Neural crest cell (in vitro differentiated cells): ENCODE results near the gene MIF. TPM values are rescaled to one million over a fixed set of nuclear protein-coding genes. Genes with fewer than 3 reads are reported as not detected.
A peak's percentile ranks its signal among the peaks of the same experiment; 100 is the strongest.
"Not testable (repeated sequence)": the region's sequence is repeated elsewhere in the genome, so short reads cannot be mapped to it uniquely, and the experiment has no call there.

ENCODE experiments used
- DNase-seq: peaks from one replicate; pipeline ENCODE4 v3.0.0; 2021; ENCODE audit warnings: low read depth, mixed read lengths, low spot score
- H3K27ac Mint-ChIP-seq: one replicate; pipeline ENCODE4 v1.8.0; 2021; ENCODE audit warnings: mild to moderate bottlenecking, mixed read lengths; ENCODE audit not compliant: unreplicated experiment
- H3K27me3 Mint-ChIP-seq: 2 replicates; pipeline ENCODE4 v1.8.0; 2021; ENCODE audit warnings: low read depth, mild to moderate bottlenecking, mixed read lengths
- H3K36me3 Mint-ChIP-seq: 2 replicates; pipeline ENCODE4 v1.8.0; 2021; ENCODE audit warnings: low read depth, mild to moderate bottlenecking, mixed read lengths
- H3K4me1 Mint-ChIP-seq: 2 replicates; pipeline ENCODE4 v1.8.0; 2021; ENCODE audit warnings: mixed read lengths
- H3K4me3 Mint-ChIP-seq: one replicate; pipeline ENCODE4 v1.8.0; 2021; ENCODE audit warnings: mild to moderate bottlenecking, mixed read lengths
- H3K9me3 Mint-ChIP-seq: 2 replicates; pipeline ENCODE4 v1.8.0; 2021; ENCODE audit warnings: mixed read lengths
- CTCF ChIP-seq: fragments of 200-600 bp; sonication (generic); conservative IDR thresholded peaks from 2 replicates; pipeline ENCODE4 v1.5.0; 2021; ENCODE audit warnings: antibody characterized with exemption, mild to moderate bottlenecking
- total RNA-seq: library from RNA; stranded (reverse); gene quantifications from 2 replicates; pipeline ENCODE4 v1.2.1, GENCODE V29; 2021

MIF gene
- total RNA-seq, 1 donor from 2014 or later = 642 TPM

DNA sequence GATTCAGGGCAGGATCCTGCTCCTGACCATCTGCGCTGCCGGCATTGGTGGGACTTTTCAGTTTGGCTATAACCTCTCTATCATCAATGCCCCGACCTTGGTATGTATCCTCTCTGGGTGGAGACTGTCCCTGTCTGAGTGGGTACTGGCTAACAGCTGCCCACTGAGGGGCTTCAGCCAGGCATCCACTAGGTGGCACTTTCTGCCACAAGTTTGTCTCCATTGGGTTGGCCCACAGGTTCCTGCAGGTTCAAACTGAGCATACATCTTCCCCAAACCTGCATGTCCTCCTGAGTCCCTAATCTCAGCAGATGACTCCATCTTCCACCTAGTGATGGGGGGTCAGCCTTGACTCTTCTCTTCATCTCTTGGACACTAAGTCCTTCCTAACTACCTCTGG lies 32.1 kb upstream of the MIF start:
- peak overlapping the region; percentile 82 for H3K4me3 Mint-ChIP-seq
- H3K27ac Mint-ChIP-seq = no peak overlapping the region
- TF ChIP-seq CTCF = peak; percentile 56
- DNase-seq = no peak
- no peaks in the 10 kb centered on the region for H3K9me3 Mint-ChIP-seq
- peaks cover 23% of the 10 kb centered on the region for H3K4me1 Mint-ChIP-seq
- H3K36me3 Mint-ChIP-seq = no peaks in the 10 kb centered on the region
- H3K27me3 Mint-ChIP-seq = no peaks in the 10 kb centered on the region

DNA sequence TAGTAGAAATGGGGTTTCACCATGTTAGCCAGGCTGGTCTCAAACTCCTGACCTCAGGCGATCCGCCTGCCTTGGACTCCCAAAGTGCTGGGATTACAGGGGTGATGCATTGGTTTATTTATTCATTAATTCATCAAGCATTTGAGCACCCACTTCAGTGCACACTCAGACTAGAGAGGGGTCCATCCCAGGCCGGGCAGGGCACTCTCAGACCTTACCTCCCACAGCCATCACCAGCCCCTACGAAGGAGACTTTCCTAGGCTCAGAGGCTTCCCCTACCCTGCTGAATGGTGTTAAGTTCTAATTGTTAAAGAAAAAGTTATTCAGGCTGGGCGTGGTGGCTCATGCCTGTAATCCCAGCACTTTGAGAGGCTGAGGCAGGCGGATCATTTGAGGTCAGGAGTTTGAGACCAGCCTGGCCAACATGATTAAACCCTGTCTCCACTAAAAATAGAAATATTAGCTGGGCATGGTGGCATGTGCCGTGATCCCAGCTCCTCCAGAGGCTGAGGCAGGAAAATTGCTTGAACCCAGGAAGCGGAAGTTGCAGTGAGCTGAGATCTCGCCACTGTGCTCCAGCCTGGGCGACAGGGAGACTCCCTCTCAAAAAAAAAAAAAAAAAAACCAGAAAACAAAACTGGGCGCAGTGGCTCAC lies 29.6 kb upstream of the MIF start:
- H3K4me1 Mint-ChIP-seq, H3K27ac Mint-ChIP-seq, H3K4me3 Mint-ChIP-seq, H3K36me3 Mint-ChIP-seq, H3K27me3 Mint-ChIP-seq, DNase-seq, H3K9me3 Mint-ChIP-seq: not testable (repeated sequence)

DNA sequence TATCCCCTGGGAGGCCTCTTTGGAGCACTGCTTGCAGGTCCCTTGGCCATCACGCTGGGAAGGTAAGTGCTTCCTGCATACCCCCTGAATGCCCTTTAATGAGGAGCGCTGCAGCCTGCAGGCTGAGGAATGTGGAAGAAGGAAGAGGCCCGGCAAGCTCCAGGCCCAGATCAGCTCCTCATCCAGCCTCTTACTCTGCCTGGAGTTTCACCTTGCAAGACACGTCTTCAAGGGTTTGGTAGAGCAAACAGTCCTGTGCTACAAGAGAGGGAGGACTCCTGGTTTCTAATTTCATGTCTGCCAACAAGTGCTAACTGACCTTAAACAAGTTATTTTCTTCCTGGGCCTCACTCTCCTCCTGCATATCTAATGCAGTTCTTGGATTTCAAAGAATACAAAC lies 25.6 kb upstream of the MIF start:
- H3K27ac Mint-ChIP-seq = no peak overlapping the region
- H3K9me3 Mint-ChIP-seq = no peaks in the 10 kb centered on the region
- no peak for TF ChIP-seq CTCF
- H3K4me1 Mint-ChIP-seq = no peaks in the 10 kb centered on the region
- peaks cover 8% of the 10 kb centered on the region for H3K36me3 Mint-ChIP-seq
- no peak overlapping the region for H3K4me3 Mint-ChIP-seq
- no peaks in the 10 kb centered on the region for H3K27me3 Mint-ChIP-seq
- DNase-seq = no peak

DNA sequence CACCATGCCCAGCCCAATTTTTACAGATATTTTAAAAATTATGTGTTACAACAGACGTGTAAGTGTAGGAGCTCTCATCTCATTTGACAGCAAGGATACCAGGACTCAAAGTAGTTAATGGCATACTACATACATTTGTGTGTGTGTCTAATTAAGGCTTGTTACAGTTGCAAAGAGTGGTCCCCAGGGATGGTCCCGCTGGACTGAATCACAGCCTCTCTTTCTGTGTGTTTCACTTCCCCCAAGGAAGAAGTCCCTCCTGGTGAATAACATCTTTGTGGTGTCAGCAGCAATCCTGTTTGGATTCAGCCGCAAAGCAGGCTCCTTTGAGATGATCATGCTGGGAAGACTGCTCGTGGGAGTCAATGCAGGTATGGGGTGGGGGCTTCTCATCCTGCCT lies 19.3 kb upstream of the MIF start:
- Mint-ChIP-seq H3K27ac (no peak overlapping the region), H3K4me3 (no peak overlapping the region), H3K4me1 (no peaks in the 10 kb centered on the region), H3K36me3 (peaks cover 11% of the 10 kb centered on the region), H3K9me3 (no peaks in the 10 kb centered on the region), H3K27me3 (no peaks in the 10 kb centered on the region)
- TF ChIP-seq CTCF = no peak
- no peak for DNase-seq

- TF ChIP-seq CTCF = no peak
- Mint-ChIP-seq H3K4me1 (no peaks in the 10 kb centered on the region), H3K36me3 (peaks cover 6% of the 10 kb centered on the region), H3K4me3 (no peak overlapping the region), H3K27ac (no peak overlapping the region), H3K27me3 (no peaks in the 10 kb centered on the region), H3K9me3 (no peaks in the 10 kb centered on the region)
- DNase-seq = no peak
These were observed 18.4 kb upstream of the MIF start for GRCh38 chr22:23875801-23876200.

GRCh38 chr22:23877566-23877965 lies 16.6 kb upstream of the MIF start:
- Mint-ChIP-seq H3K4me3 (no peak overlapping the region), H3K27ac (no peak overlapping the region), H3K36me3 (peaks cover 6% of the 10 kb centered on the region), H3K9me3 (no peaks in the 10 kb centered on the region), H3K27me3 (no peaks in the 10 kb centered on the region), H3K4me1 (no peaks in the 10 kb centered on the region)
- no peak for DNase-seq
- no peak for TF ChIP-seq CTCF
